GM06990 (cell line): ENCODE measurements around the gene SPTLC2.
"Not testable (repeated sequence)": the region's sequence is repeated elsewhere in the genome, so short reads cannot be mapped to it uniquely, and the experiment has no call there.

ENCODE experiments used
- DNase-seq: peaks from one replicate; pipeline ENCODE4 v3.0.0-alpha.2; 2011; ENCODE audit not compliant: insufficient read length; ENCODE audit errors: extremely low read depth
- H3K27me3 ChIP-seq: replicated peaks from 2 replicates; pipeline ENCODE4 v1.6.0; 2011; ENCODE audit warnings: low read length; ENCODE audit not compliant: control insufficient read depth, insufficient read depth
- H3K36me3 ChIP-seq: 2 replicates; pipeline ENCODE4 v1.5.1; 2011; ENCODE audit warnings: low read length; ENCODE audit not compliant: control insufficient read depth, insufficient read depth
- H3K4me3 ChIP-seq: replicated peaks from 2 replicates; pipeline ENCODE4 v1.5.1; 2011; ENCODE audit warnings: low read depth, mild to moderate bottlenecking, control low read depth, low read length
- TF ChIP-seq, protein P1 (sequence below): IDR thresholded peaks from 2 replicates; pipeline ENCODE4 v1.5.1; 2011; ENCODE audit warnings: low read length, control low read depth, mild to moderate bottlenecking, inconsistent platforms; ENCODE audit not compliant: insufficient read depth, poor library complexity, severe bottlenecking

The SPTLC2 gene

DNA sequence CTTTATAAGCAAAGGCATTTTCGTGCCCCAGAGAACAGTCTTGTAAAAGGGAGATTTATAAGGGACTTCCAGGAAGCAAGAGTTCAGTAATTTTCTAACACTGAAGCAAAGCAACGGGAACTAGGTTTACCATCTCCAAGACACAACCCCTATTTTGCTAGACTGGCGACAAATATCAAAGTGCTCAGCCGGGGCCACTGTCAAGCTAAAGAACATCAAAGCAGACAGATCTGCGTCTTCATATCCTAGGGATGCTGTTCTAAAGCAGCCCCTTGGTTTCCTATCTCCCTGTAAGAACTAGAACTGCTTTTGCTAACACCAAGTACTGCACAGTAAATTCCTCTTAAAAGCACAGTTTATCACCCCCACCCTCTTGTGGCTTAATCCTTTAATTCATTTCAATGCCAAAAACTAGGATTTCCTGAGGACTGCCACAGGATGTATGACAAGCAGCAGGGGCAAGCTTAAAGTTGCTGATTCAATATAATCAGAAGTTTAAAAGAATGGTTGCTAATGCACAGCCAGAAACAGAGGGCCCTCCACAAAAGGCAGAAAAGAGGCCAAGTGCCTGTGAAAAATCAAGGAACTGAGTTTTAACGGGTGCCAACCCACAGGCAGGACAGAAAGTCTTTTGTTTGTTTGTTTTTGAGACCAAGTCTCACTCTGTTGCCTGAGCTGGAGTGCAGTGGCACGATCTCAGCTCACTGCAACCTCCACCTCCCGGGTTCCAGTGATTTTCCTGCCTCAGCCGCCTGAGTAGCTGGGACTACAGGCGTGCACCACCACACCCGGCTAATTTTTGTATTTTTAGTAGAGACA lies 73.8 kb downstream of the SPTLC2 start:
- Histone ChIP-seq H3K4me3 (no peak overlapping the region), H3K36me3 (no peaks in the 10 kb centered on the region; the same call in 1 of the 2 replicates), H3K27me3 (no peaks in the 10 kb centered on the region)
- peak; percentile 24 for DNase-seq
- TF ChIP-seq, protein P1, sequence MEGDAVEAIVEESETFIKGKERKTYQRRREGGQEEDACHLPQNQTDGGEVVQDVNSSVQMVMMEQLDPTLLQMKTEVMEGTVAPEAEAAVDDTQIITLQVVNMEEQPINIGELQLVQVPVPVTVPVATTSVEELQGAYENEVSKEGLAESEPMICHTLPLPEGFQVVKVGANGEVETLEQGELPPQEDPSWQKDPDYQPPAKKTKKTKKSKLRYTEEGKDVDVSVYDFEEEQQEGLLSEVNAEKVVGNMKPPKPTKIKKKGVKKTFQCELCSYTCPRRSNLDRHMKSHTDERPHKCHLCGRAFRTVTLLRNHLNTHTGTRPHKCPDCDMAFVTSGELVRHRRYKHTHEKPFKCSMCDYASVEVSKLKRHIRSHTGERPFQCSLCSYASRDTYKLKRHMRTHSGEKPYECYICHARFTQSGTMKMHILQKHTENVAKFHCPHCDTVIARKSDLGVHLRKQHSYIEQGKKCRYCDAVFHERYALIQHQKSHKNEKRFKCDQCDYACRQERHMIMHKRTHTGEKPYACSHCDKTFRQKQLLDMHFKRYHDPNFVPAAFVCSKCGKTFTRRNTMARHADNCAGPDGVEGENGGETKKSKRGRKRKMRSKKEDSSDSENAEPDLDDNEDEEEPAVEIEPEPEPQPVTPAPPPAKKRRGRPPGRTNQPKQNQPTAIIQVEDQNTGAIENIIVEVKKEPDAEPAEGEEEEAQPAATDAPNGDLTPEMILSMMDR: no peak

DNA sequence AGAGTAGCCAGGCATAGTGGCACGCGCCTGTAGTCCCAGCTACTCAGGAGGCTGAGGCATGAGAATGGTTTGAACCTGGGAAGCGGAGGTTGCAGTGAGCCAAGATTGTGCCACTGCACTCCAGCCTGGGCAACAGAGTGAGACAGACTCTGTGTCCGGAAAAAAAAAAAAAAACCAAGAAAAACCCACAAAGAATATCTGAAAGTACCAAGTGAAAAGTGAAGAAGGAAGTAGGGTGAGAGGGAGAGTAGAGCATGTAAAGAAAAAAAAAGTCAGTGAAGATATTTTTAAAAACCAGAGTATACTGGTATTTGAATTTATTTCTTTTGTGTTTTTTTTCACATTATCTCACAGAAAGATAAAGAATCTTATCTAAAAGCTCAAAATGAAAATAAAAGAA lies 74.5 kb downstream of the SPTLC2 start:
- TF ChIP-seq, protein P1: no peak
- Histone ChIP-seq H3K27me3 (no peaks in the 10 kb centered on the region), H3K36me3 (no peaks in the 10 kb centered on the region; the same call in 1 of the 2 replicates), H3K4me3 (no peak overlapping the region)
- DNase-seq: no peak

DNA sequence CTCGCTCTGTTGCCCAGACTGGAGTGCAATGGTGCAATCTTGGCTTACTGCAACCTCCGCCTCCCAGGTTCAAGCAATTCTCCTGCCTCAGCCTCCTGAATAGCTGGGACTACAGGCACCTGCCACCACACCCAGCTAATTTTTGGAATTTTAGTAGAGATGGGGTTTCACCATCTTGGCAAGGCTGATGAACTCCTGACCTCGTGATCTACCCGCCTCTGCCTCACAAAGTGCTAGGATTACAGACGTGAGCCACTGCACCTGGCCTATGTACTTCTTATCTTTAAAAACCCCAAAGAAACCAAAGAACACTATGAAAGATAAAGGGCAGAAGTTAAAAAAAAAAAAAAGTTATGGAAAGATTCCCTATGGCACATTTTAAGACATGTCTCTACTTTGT lies 79.5 kb downstream of the SPTLC2 start:
- not testable (repeated sequence) for H3K4me3 ChIP-seq, H3K36me3 ChIP-seq, H3K27me3 ChIP-seq, DNase-seq

DNA sequence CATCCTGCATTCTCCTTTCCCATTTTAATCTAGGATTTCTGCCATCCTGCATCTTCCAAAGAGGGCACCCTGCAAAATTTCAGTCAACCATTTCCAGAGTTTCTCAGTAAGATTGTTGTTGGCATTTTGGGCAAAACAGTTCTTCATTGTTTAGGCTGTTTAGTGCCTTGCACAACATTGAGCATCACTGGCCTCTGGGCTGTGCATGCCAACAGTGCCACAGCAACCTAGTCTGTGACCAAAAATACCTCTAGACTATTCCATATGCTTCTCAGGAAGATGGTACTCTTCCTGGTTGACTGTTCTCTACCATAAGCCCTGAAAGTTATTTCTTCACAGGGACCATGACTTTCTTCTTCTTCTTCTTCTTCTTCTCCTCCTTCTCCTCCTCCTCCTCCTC lies 85.4 kb downstream of the SPTLC2 start:
- no peak for DNase-seq
- TF ChIP-seq, protein P1: no peak
- Histone ChIP-seq H3K36me3 (no peaks in the 10 kb centered on the region; the same call in 1 of the 2 replicates), H3K27me3 (no peaks in the 10 kb centered on the region), H3K4me3 (no peak overlapping the region)

DNA sequence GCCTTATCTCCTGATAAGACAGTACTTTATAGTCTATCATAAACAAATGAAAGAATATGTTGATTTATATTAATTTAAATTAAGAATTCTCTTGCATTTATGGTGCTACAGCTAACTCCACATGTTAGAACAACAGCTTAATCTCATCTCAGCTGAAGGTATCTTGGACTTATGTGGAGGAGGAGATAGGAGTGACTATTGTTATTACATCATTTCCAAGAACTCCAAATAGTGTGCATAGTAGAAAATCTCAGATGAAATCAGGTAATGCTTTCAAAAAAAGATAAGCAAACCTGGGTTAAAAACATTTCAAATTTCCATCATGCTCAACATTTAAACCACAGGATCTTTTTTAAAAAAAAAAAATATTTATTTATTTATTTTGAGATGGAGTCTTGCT lies 86.5 kb downstream of the SPTLC2 start:
- DNase-seq: no peak
- TF ChIP-seq, protein P1: no peak
- Histone ChIP-seq H3K4me3 (no peak overlapping the region), H3K36me3 (no peaks in the 10 kb centered on the region; the same call in 1 of the 2 replicates), H3K27me3 (no peaks in the 10 kb centered on the region)

DNA sequence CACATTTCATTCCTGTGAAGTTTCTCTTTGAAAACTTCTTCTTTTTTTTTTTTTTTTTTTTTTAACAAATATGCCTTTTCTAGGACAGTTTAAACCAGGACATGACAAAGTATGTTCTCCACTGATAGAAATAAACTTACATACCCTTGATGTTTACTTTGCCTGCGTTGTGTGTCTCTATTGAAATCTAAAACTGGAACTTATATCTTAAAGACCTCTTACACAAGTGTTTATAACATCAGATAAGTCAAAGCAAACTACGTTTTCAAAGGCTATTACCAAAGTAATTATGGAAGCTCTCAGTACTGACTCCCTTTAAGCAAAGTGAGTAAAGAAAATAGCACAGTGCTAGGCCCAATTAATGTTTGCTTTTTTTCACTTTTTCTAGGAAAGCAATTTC lies 87.2 kb downstream of the SPTLC2 start:
- no peak overlapping the region for H3K4me3 ChIP-seq
- no peak for DNase-seq
- TF ChIP-seq, protein P1: no peak

DNA sequence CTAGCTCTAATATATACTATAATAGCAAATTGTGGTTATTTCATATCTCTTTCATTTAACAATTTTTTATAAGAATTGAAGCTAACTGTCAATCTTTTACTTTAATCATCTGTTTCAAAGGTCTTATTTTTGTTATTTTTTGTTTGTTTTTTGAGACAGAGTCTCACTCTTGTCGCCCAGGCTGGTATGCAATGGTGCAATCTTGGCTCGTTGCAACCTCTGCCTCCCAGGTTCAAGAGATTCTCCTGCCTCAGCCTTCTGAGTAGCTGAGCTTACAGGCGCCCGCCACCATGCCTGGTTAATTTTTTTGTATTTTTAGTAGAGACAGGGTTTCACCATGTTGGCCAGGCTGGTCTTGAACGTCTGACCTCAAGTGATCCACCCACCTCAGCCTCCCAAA lies 87.7 kb downstream of the SPTLC2 start:
- not testable (repeated sequence) for H3K36me3 ChIP-seq, H3K27me3 ChIP-seq, DNase-seq, H3K4me3 ChIP-seq

More for the DNA sequence above, 87.2 kb downstream of the SPTLC2 start:
- no peaks in the 10 kb centered on the region for H3K27me3 ChIP-seq
- no peaks in the 10 kb centered on the region for H3K36me3 ChIP-seq
